Measurements from ENCODE around the gene PPIL1.

PPIL1 gene

DNA sequence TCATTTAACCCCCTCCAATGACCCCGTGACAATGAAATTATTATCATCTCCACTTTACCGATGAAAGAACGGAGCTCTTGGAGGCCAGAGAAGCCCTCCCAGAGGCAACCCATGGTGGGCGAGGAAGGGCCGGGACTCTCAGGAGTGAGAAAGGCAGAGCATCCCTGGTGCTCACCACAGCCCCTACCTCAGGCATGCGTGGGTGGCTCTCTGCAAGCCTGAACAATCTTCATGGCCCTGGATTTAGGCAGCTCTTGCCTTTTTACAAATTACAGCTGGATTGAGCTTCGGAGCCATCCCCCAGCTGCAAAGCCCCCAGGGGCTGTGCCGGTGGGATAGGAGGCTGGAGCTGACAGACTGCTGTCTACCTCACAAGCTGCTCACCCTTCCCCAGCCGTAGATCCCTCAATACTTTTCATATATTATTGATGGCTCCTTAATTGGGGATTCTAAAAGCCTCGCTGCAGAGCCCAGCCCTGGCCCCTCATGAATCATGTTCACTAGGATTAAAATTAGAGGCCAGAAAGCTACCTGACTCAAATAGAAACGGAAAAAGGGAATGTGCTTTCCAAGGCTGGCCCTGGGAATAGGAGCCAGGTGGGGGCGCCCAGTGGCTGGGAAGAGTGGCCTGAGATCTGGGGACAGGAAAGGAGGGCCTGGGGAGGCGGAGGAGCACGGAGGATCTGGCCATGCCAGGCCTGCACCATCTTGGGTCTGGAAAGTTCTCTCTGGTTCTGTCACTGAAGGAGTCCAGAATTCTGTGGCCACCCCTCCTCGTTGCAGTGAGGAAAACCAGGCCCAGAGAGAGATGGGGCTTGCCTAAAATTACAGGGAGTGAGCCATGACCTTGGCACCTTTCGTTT, 64.4 kb downstream of the PPIL1 start:
- Histone ChIP-seq H3K9ac (ENCODE audit: low read length) (no peak overlapping the region), H3K27ac (ENCODE audit: low read depth, low read length, poor library complexity, severe bottlenecking) (no peak overlapping the region), H3K79me2 (ENCODE audit: insufficient read depth, low read length) (no peaks in the 10 kb centered on the region), H3K36me3 (ENCODE audit: insufficient read depth, low read length) (no peaks in the 10 kb centered on the region), H3F3A (ENCODE audit: insufficient read depth, low read length) (no peaks in the 10 kb centered on the region), H3K4me3 (ENCODE audit: low read depth, low read length, poor library complexity, severe bottlenecking) (no peak overlapping the region), H2AFZ (ENCODE audit: low read length) (no peak overlapping the region), H4K20me1 (ENCODE audit: insufficient read depth, low read length) (no peaks in the 10 kb centered on the region), H3K4me2 (ENCODE audit: low read length) (no peak overlapping the region), H3K27me3 (ENCODE audit: insufficient read depth, low read length) (no peaks in the 10 kb centered on the region), H3K9me3 (ENCODE audit: low read length) (no peaks in the 10 kb centered on the region), H3K4me1 (ENCODE audit: insufficient read depth, low read length, severe bottlenecking) (no peaks in the 10 kb centered on the region), H3K9me2 (ENCODE audit: low read depth, low read length) (no peaks in the 10 kb centered on the region)
- TF ChIP-seq, protein P1, sequence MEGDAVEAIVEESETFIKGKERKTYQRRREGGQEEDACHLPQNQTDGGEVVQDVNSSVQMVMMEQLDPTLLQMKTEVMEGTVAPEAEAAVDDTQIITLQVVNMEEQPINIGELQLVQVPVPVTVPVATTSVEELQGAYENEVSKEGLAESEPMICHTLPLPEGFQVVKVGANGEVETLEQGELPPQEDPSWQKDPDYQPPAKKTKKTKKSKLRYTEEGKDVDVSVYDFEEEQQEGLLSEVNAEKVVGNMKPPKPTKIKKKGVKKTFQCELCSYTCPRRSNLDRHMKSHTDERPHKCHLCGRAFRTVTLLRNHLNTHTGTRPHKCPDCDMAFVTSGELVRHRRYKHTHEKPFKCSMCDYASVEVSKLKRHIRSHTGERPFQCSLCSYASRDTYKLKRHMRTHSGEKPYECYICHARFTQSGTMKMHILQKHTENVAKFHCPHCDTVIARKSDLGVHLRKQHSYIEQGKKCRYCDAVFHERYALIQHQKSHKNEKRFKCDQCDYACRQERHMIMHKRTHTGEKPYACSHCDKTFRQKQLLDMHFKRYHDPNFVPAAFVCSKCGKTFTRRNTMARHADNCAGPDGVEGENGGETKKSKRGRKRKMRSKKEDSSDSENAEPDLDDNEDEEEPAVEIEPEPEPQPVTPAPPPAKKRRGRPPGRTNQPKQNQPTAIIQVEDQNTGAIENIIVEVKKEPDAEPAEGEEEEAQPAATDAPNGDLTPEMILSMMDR (IDR thresholded peaks at IDR 0.05; ENCODE audit: low read length): no peak
- TF ChIP-seq EZH2 (IDR thresholded peaks at IDR 0.05; ENCODE audit: borderline replicate concordance, low read length): no peak

DNA sequence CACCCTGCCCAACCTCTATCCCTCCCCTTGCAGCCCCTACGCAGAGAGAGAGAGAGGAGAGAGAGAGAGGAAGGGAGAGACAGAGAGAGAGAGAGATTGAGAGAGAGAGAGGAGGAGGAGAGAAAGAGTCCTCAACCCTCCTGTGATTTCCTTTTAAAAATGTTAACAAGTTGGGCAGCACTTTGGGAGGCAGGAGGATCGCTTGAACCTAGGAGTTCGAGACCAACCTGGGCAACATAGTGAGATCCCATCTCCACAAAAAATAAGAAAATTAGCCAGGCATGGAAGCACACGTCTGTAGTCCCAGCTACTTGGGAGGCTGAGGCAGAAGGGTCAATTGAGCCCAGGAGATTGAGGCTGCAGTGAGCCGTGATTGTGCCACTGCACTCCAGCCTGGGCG, 65.4 kb downstream of the PPIL1 start:
- no peak overlapping the region for H3K4me2 ChIP-seq (ENCODE audit: low read length)
- H4K20me1 ChIP-seq (ENCODE audit: insufficient read depth, low read length): no peaks in the 10 kb centered on the region
- TF ChIP-seq, protein P1 (IDR thresholded peaks at IDR 0.05; ENCODE audit: low read length): no peak
- no peak for TF ChIP-seq EZH2 (IDR thresholded peaks at IDR 0.05; ENCODE audit: borderline replicate concordance, low read length)
- H3K9me3 ChIP-seq (ENCODE audit: low read length): no peaks in the 10 kb centered on the region
- H3K4me1 ChIP-seq (ENCODE audit: insufficient read depth, low read length, severe bottlenecking): no peaks in the 10 kb centered on the region
- H3K79me2 ChIP-seq (ENCODE audit: insufficient read depth, low read length): no peaks in the 10 kb centered on the region
- no peak overlapping the region for H3K4me3 ChIP-seq (ENCODE audit: low read depth, low read length, poor library complexity, severe bottlenecking)
- no peaks in the 10 kb centered on the region for H3K27me3 ChIP-seq (ENCODE audit: insufficient read depth, low read length)
- H3K27ac ChIP-seq (ENCODE audit: low read depth, low read length, poor library complexity, severe bottlenecking): no peak overlapping the region
- H2AFZ ChIP-seq (ENCODE audit: low read length): no peak overlapping the region
- no peaks in the 10 kb centered on the region for H3F3A ChIP-seq (ENCODE audit: insufficient read depth, low read length)
- no peaks in the 10 kb centered on the region for H3K36me3 ChIP-seq (ENCODE audit: insufficient read depth, low read length)
- no peak overlapping the region for H3K9ac ChIP-seq (ENCODE audit: low read length)
- H3K9me2 ChIP-seq (ENCODE audit: low read depth, low read length): no peaks in the 10 kb centered on the region

GRCh38 chr6:36808634-36809033, 66.0 kb downstream of the PPIL1 start:
- Histone ChIP-seq H3K27me3 (ENCODE audit: insufficient read depth, low read length) (no peaks in the 10 kb centered on the region), H3K4me3 (ENCODE audit: low read depth, low read length, poor library complexity, severe bottlenecking) (no peak overlapping the region), H3F3A (ENCODE audit: insufficient read depth, low read length) (no peaks in the 10 kb centered on the region), H3K79me2 (ENCODE audit: insufficient read depth, low read length) (no peaks in the 10 kb centered on the region), H3K36me3 (ENCODE audit: insufficient read depth, low read length) (no peaks in the 10 kb centered on the region), H2AFZ (ENCODE audit: low read length) (no peak overlapping the region), H3K9me2 (ENCODE audit: low read depth, low read length) (no peaks in the 10 kb centered on the region), H3K27ac (ENCODE audit: low read depth, low read length, poor library complexity, severe bottlenecking) (no peak overlapping the region), H3K9me3 (ENCODE audit: low read length) (no peaks in the 10 kb centered on the region), H4K20me1 (ENCODE audit: insufficient read depth, low read length) (no peaks in the 10 kb centered on the region), H3K9ac (ENCODE audit: low read length) (no peak overlapping the region), H3K4me2 (ENCODE audit: low read length) (no peak overlapping the region), H3K4me1 (ENCODE audit: insufficient read depth, low read length, severe bottlenecking) (no peaks in the 10 kb centered on the region)
- TF ChIP-seq, protein P1 (IDR thresholded peaks at IDR 0.05; ENCODE audit: low read length): no peak
- TF ChIP-seq EZH2 (IDR thresholded peaks at IDR 0.05; ENCODE audit: borderline replicate concordance, low read length): no peak
